GM18858 (cell line): ENCODE measurements around the gene MCF2.
"Not testable (repeated sequence)": the region's sequence is repeated elsewhere in the genome, so short reads cannot be mapped to it uniquely, and the experiment has no call there.

Source experiments
- ATAC-seq: cut with Tn5 transposase; IDR thresholded peaks from one replicate; pipeline ENCODE4 v1.9.1; 2021; ENCODE audit not compliant: unreplicated experiment

MCF2 gene, protein sequence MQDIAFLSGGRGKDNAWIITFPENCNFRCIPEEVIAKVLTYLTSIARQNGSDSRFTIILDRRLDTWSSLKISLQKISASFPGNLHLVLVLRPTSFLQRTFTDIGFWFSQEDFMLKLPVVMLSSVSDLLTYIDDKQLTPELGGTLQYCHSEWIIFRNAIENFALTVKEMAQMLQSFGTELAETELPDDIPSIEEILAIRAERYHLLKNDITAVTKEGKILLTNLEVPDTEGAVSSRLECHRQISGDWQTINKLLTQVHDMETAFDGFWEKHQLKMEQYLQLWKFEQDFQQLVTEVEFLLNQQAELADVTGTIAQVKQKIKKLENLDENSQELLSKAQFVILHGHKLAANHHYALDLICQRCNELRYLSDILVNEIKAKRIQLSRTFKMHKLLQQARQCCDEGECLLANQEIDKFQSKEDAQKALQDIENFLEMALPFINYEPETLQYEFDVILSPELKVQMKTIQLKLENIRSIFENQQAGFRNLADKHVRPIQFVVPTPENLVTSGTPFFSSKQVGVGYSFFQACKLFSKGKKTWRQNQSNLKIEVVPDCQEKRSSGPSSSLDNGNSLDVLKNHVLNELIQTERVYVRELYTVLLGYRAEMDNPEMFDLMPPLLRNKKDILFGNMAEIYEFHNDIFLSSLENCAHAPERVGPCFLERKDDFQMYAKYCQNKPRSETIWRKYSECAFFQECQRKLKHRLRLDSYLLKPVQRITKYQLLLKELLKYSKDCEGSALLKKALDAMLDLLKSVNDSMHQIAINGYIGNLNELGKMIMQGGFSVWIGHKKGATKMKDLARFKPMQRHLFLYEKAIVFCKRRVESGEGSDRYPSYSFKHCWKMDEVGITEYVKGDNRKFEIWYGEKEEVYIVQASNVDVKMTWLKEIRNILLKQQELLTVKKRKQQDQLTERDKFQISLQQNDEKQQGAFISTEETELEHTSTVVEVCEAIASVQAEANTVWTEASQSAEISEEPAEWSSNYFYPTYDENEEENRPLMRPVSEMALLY

DNA sequence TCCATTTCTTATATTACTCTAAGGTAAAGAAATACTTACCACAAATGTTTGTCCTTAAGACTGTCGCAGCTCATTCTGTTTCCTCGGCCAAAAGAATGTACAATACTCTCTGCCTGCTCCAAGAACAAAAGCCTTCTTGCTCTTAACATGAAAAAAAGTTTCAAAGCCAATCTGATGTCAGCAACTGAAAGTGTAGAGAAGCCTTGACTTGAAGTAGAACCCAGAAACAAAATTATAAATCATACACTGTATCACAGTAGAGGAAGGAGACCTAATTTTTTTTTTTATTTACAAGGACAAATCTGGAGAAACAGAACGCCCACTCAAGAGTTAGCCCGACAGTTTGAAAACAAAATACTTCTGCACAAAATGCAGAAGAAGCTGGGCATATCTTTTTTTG lies at the start of gene MCF2:
MCF2 (minus strand) TSS at position 101 of the 400 bp plus-strand sequence. CDS start 56,423 bp downstream, outside the sequence.
- no peak for ATAC-seq

DNA sequence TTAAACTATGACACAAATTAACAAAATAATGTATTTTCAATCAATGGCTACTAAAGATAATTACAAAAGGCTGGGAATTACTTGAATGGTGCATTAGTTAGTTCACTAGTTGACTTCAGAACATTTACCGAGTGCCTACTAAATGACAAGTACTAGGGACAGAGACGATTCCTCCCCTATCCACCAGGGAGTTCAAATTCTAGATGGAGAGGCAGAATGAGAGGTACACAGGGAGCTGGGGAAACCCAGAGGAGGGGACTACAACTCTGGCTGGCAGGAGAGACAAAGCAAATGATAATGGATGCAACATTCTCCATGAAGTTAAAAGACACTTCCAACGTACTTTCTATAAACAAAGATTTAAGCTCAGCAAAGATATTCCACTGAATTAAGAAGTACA lies 43.1 kb upstream of the MCF2 start:
- no peak for ATAC-seq

DNA sequence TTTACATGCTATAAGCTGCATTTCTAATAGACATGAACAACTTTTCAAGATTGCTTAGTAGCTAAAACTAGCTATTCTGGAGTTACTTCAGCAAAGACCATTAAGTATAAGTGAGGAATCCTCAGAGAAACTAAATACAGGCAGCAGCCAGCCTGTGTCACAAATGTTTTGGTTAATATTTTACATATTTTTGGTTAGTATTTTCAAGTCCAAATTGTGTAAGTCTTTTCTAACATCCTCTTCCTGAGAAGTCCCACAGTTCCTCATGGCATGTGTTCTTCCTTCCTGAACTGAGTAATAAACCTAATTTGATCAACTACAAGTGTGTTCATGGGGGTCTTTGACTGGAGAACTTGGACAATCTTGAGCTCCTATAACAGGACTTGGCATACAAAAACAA lies 42.4 kb upstream of the MCF2 start:
- no peak for ATAC-seq

DNA sequence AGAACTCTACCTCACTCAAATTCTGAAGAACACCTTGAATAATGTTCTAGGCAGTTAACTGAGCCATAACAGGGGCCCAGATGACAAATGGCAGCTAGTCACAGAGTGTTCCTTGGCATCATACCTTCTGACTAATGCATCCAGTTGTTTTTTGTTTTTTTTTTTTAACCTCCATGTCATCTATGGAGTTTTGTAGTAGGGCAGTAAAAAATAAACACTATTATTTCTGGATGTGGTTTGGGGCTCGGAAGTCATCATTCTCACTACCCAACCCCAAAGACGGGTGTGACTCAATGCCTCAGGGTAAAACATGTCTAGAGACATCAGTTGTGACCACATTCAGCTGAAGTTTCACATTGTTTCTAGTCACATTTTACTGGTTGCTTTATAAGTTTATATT lies 31.2 kb upstream of the MCF2 start:
- ATAC-seq = peak; percentile 93

DNA sequence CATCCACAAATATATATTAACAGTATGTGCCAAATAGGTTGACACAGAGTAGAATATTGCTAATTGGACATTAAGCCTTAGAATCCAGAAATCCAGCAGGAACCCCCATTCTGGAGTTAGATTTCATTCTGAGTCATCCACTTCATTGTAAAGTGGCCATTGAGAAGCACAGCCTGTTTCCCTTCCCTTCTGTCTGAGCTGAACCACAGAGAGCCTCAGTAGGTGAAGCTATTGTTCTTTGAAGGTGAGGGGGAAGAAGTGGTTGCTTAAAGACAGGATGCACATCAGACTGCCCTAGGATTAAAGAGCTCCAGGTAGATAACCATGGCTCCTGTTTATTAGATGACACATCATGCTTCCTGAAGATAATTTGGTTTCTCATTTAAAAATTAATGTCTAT lies 30.6 kb upstream of the MCF2 start:
- ATAC-seq = no peak

DNA sequence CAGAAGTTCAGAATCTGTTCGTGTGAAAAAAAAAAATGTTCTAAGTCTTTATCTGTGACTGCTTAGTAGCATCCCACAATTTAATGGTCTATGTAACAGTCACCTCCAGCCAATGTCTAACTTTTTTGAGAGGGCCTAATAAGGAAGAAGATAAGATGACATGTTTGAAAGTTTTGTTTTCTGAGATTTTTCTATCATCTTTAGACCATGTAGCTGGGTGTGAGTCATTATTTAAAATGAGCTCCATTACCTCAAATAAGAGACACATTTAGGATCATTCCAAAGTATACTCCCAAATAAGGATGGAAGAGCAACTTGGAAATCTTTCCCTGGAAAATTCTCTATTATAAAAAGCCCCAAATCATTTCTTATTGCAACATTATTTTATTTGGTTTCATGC lies 28.2 kb upstream of the MCF2 start:
- no peak for ATAC-seq

DNA sequence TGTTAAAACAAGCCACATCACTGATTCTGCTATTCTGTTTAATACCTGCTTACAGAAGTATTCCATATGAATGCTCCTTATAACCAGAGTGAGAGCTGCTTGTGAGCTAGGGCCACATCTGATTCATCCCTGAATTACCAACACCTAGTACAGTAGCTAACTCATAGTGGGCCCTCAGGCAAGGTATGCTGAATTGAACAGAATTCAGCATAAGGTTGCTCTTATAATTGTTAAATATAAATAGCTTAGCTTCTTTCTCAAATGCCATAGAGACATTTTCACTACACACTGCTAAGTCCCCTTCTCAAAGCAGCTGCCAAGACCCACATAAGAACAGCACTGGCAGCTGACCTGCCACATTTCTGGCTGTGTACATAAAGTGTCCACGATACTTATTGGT lies 27.0 kb upstream of the MCF2 start:
- ATAC-seq = no peak

DNA sequence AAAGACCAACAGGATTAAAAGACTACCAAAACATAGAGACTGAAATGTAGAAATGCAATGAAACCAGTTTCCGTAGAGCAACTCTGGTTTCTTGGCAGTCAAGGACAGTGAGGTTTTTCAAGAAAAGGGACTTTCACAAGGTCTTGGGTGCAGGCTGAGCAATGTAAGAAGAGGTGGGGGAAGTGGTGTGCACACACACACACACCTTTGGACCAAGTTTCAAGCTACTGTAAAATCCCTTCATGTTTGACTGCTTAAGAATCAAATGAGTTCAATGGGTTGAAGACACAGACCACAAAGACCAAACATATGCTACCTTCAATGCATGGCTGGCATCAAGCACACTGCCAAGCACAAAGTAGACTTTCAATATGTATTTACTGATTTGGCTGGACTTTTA lies 17.8 kb upstream of the MCF2 start:
- ATAC-seq = peak; percentile 97

DNA sequence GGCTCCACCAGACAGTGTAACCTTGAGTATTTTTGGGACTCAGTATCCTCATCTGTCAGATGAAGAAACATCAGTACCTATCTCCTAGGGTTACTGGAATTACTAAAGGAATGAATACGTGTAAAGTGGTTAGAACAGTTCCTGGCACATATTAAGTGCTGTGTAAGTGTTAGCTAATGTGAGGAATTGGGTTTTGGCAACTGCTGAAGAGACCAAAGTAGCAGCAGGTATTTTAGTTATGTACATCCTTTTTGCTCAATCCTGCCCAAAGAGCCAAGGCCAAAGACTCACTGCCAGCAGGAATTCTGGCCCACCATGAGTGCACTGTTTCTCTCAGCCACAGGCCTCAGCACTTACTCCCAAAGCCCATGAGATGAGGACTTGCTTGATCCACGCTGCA lies 16.7 kb upstream of the MCF2 start:
- ATAC-seq = no peak

DNA sequence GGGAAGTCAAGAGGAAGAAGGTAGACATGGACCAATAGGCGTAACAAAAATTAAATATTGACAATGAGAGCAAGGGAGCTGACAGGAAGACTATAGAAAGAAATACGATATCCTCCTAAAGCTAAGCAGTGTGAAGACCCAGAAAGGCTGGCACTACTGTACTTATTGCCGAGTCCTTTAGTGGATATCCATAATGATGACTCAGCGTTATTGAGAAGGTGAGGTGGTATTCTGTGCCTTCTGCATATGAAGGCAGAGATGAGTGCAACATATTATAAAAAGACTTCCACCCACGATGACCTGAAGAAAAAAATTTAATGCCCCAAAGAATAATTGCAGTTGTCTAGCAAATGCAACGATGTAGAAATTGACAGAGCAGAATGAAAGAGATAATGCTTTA lies 13.0 kb upstream of the MCF2 start:
- ATAC-seq = no peak

DNA sequence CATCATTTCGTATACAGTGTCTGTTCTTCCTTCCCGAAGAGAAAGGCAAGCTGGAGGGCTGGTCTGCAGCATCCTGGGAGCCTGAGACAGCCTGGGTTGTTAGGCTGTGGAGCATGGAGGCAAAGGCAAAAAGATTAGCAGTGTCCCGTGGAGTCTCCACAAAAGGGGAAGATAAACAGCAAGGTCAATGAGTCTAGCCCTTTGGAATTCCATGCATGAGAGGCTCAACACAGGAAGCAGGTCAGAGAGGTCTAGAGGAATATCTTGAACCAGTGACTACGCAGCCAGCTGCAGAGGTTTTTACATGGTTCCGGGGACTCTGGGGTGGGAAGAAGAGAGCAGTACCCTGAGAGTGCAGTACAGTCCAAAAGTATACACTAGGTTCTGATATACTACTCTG lies 12.2 kb upstream of the MCF2 start:
- no peak for ATAC-seq

DNA sequence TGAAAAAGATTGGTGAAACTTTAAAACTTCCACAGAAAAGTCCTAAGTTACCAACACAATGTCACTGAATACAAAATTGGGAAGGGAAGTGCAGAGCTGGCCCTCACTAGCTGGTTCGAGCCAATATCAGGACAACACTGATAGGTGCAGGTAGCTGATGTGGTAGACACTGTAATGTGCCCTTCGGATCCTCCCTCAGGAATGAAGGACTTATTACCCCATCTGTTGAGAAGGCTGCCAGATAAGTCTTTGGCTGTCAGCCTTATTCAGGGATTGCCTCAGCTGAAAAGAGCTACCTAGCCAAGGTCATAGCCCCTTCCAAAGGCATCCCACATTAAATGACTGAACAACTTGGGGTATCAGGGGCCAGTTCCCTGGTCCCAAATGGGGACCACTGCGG lies 5.3 kb downstream of the MCF2 start:
- ATAC-seq = no peak

DNA sequence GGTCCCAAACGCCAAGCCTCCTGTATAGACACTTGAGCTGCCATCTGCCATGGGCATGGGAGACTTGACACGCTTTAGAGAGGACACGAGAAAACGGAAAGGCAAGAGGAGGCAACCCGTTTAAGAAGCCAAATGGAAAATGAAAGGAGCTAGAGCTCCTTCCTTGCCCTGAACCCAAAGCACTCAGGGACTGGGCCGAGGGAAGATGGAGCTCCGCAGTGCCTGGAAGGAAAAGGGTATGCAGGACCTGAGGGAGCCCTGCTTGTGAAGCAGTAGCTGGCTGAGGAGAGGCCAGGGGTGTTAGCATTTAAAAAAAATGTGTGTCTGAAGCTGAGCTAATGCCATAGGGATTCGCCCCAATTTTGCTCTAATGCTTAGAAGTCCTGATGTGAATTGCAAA lies 15.1 kb downstream of the MCF2 start:
- no peak for ATAC-seq

DNA sequence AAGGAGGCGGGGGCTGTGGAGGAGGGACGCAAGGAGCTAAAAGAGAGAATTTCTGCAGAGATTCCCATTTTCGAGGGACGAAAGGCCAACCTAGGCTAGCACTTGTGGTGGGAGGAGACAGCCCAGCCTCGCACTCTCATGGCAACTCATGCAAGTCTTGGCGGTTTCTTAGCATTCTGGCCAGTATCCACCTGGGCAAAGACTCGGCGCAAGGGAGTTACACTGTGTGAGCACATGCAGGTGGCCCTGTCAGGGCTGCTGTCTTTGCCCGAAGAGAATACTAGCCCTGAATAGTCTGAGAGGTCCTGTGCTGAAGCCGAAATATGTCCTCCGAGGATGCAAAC lies 15.5 kb downstream of the MCF2 start:
- no peak for ATAC-seq

DNA sequence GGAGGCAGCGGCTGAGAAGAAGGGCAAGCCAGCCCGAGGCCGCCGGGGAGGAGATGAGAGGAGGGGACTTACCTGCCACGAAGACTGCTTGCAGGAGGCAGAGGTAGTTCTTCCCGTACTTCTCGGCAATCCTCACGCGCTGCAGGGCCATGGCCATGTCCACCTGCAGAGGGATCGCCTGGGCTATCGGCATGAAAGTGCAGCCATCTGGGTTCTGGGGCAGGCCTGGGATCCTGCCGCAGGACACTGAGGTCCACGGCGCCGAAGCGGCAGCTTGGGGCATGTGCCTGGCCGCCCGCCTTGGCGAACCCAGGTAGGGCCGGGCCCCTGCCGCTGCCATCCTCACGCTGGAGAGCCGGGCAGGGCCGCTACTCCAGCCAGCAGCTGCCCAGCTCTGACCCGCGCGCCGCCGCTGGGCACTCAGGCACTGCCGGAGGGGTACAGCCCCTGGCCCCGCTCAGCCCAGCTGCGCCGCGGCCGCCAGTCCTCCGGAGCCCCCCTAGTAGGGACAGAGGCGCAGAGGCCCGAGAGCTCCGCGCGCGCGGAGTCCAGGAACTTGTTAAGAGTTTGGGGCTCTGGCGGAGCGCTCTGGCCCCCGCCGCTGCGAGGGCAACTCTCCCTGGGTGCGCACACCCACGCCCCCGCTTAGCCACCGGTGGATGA lies 16.0 kb downstream of the MCF2 start:
- no peak for ATAC-seq

DNA sequence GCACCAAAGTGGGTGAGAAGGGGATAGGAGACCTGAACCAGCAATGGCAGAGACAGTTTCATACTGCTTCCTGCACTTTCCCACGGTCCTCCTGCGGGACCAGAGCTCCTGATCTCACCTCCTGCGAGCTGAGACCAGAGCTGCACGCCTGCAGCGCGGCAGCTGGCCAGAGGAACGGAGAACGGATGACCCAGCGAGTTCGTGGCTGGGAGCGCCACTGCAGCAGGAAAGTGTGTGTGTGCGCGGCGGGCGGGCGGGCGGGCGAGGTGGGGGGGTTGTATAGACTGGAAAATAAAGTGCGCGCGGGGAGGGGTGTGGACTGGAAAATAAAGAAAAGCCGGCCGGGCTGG lies 16.5 kb downstream of the MCF2 start:
- ATAC-seq = no peak

DNA sequence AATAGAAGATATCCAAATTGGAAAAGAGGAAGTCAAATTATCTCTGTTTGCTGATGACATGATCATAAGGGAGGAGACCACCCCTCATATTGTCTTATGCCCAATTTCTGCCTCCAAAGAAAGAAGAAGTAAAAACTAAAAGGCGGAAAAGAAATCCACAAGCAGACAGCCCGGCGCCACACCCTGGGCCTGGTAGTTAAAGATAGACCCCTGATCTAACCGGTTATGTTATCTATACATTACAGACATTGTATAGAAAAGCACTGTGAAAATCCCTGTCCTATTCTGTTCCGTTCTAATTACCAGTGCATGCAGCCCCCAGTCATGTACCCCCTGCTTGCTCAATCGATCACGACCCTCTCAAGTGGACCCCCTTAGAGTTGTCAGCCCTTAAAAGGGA lies 22.8 kb downstream of the MCF2 start:
- not testable (repeated sequence) for ATAC-seq

DNA sequence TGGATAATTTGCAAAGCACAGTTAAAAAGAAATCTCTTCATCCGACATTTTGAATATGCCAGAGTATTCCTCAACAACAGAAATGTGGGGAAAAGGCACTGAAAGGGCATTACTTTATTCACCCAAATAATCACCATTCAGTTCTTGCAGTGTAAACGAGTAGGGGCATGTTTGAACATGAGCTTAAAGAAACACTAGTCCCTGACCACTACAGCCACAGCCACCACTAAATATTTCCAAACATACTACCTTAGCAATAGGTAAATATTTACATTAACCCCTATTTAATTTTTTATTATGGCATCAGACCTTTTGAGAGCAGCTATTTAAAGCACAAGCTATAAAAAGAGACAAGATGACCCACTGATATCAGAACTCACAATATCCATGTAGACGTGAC lies 27.6 kb downstream of the MCF2 start:
- ATAC-seq = no peak

DNA sequence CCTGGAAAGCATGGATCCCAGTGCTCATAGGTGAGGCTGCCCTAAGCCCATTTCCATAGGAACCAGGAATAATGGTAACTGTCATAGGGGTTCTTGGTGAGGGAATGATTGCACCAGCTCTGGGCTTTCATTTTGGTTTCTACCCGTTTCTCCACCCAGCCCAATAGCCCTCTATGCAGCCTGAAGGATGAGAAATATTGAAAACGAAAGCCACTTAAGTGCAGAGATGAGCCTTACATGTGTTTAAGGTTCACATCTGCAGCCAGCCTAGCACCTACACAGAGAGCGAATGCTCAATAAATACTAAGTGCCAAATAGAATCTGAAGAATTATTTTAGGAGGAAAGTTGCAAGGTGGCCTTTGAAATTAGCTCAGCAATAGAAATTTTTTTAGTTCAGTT lies 60.4 kb downstream of the MCF2 start:
- peak; percentile 80 for ATAC-seq

DNA sequence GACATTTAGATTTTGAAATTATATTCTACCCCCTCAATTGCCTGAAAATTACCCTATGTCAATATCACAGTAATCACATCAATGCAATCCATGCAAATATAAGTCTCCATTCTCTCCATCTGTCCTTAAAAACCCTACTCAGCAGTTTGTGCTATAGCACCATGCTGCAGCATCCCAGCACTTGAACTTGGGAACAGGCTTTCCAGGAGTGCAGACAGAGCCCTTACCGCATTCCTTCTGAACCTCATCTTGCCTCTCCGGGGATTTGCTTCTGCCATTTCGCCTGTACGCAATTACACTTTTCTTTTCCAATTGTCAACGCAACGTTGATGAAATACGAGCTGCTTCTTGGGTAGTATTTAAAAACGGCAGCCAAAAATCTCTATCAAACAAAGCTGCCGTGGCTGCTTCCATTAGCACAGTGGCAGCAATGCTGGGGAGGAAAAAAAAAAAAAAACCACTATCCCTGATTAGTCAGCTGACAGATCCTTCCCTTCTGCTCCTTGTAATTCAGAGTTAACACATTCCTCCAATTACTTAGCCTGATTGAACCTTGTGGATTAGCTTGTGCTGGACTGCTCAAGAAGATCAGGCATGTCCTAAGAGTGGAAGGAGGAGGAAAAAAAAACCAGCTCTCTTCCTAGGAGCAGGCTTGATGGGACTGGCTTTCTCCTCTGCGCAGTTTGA lies 65.6 kb downstream of the MCF2 start:
- no peak for ATAC-seq

DNA sequence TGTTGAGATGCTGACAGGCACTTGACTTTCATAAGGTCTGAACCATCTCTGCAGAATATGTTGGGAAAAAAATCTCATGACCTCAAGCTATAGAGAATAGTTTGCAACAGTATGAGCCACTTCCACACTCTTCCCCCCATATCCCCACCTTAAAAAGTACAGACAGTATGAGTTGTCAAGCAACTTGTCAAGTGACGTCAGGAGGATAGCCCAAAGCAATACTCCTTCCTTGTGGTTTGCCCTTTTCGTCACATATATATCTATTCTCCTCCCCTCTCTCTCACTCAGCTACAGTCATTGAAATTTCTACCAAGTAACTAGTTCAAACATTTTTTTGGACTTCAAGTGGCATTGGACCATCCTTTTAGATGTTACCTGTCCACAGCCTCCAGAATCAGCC lies 67.7 kb downstream of the MCF2 start:
- no peak for ATAC-seq
